ENCODE results near the gene DDB1.

DDB1 gene

GRCh38 chr11:61325649-61326414 lies 7.1 kb downstream of the DDB1 start:
- H3K4me3 ChIP-seq (ENCODE audit: insufficient read depth in 1 of 2, low read depth in 1 of 2, low read length in 2 of 2), result no peak overlapping the region
- H3K27me3 ChIP-seq (ENCODE audit: control insufficient read depth in 1 of 2, insufficient read depth in 1 of 2, low read length in 2 of 2), result no peaks in the 10 kb centered on the region
- H2AFZ ChIP-seq (ENCODE audit: low read depth, low read length), result no peak overlapping the region
- WGBS, result 100% methylated on average over 1 of the region's 2 CpGs
- H2BK5ac ChIP-seq (ENCODE audit: low read depth, low read length, poor library complexity, severe bottlenecking), result no peak overlapping the region
- H2AK5ac ChIP-seq (ENCODE audit: low read length, severe bottlenecking), result no peak overlapping the region
- H3K36me3 ChIP-seq (ENCODE audit: control insufficient read depth in 1 of 2, insufficient read depth in 2 of 2, low read depth in 1 of 2, low read length in 2 of 2), result peaks cover 38 to 91% of the 10 kb centered on the region in 2 experiments
- no peak overlapping the region for H3K4me2 ChIP-seq (ENCODE audit: low read length, poor library complexity, severe bottlenecking)
- no peaks in the 10 kb centered on the region for H3K9me3 ChIP-seq (ENCODE audit: control insufficient read depth, low read length)
- H3K18ac ChIP-seq (ENCODE audit: low read depth in 1 of 2, low read length in 2 of 2), result no peak overlapping the region
- no peak overlapping the region for H2BK15ac ChIP-seq (ENCODE audit: low read depth, poor library complexity, severe bottlenecking)
- no peak overlapping the region for H3K14ac ChIP-seq (ENCODE audit: low read length in 2 of 2)
- no peak overlapping the region for H4K8ac ChIP-seq (ENCODE audit: low read length)
- H2BK120ac ChIP-seq (ENCODE audit: low read depth, low read length), result no peak overlapping the region
- H3K4me1 ChIP-seq (ENCODE audit: control insufficient read depth, insufficient read depth, low read depth, low read length), result peaks cover 1% of the 10 kb centered on the region
- H3K27ac ChIP-seq (ENCODE audit: low read length, poor library complexity, severe bottlenecking), result no peak overlapping the region
- H3K23ac ChIP-seq (ENCODE audit: low read length in 2 of 2), result no peak overlapping the region
- peaks cover 27% of the 10 kb centered on the region for H3K79me1 ChIP-seq (replicated peaks; ENCODE audit: low read length, poor library complexity, severe bottlenecking)
- H3K9ac ChIP-seq (ENCODE audit: low read length), result no peak overlapping the region
- H2BK12ac ChIP-seq (ENCODE audit: low read length in 2 of 2), result no peak overlapping the region
- no peak overlapping the region for H4K91ac ChIP-seq (ENCODE audit: low read length)
- H3K4ac ChIP-seq (ENCODE audit: low read depth in 1 of 2, low read length in 2 of 2), result no peak overlapping the region
- DNase-seq, result peak; percentile 8

- Histone ChIP-seq H3K9me3 (ENCODE audit: control insufficient read depth, low read length) (no peaks in the 10 kb centered on the region), H3K4ac (ENCODE audit: low read depth in 1 of 2, low read length in 2 of 2) (no peak overlapping the region), H2BK15ac (ENCODE audit: low read depth, poor library complexity, severe bottlenecking) (no peak overlapping the region), H4K91ac (ENCODE audit: low read length) (no peak overlapping the region), H3K79me1 (replicated peaks; ENCODE audit: low read length, poor library complexity, severe bottlenecking) (peaks cover 38% of the 10 kb centered on the region), H2BK5ac (ENCODE audit: low read depth, low read length, poor library complexity, severe bottlenecking) (no peak overlapping the region), H3K4me2 (ENCODE audit: low read length, poor library complexity, severe bottlenecking) (no peak overlapping the region), H3K27me3 (ENCODE audit: control insufficient read depth in 1 of 2, insufficient read depth in 1 of 2, low read length in 2 of 2) (no peaks in the 10 kb centered on the region), H3K4me3 (ENCODE audit: insufficient read depth in 1 of 2, low read depth in 1 of 2, low read length in 2 of 2) (no peak overlapping the region), H3K23ac (ENCODE audit: low read length in 2 of 2) (no peak overlapping the region), H2BK12ac (ENCODE audit: low read length in 2 of 2) (no peak overlapping the region), H4K8ac (ENCODE audit: low read length) (no peak overlapping the region), H2AK5ac (ENCODE audit: low read length, severe bottlenecking) (no peak overlapping the region), H2BK120ac (ENCODE audit: low read depth, low read length) (no peak overlapping the region), H3K18ac (ENCODE audit: low read depth in 1 of 2, low read length in 2 of 2) (no peak overlapping the region), H3K9ac (ENCODE audit: low read length) (no peak overlapping the region), H3K27ac (ENCODE audit: low read length, poor library complexity, severe bottlenecking) (no peak overlapping the region), H2AFZ (ENCODE audit: low read depth, low read length) (no peak overlapping the region), H3K36me3 (ENCODE audit: control insufficient read depth in 1 of 2, insufficient read depth in 2 of 2, low read depth in 1 of 2, low read length in 2 of 2) (peaks cover 62 to 91% of the 10 kb centered on the region in 2 experiments), H3K4me1 (ENCODE audit: control insufficient read depth, insufficient read depth, low read depth, low read length) (no peaks in the 10 kb centered on the region), H3K14ac (ENCODE audit: low read length in 2 of 2) (no peak overlapping the region)
- WGBS, result 100% methylated on average over 2 of the region's 2 CpGs
- DNase-seq, result no peak
Observed at GRCh38 chr11:61315260-61315659, 17.6 kb downstream of the DDB1 start.

- no peaks in the 10 kb centered on the region for H3K27me3 ChIP-seq (ENCODE audit: control insufficient read depth in 1 of 2, insufficient read depth in 1 of 2, low read length in 2 of 2)
- WGBS, result 96% methylated on average over 8 of the region's 8 CpGs
- H2BK120ac ChIP-seq (ENCODE audit: low read depth, low read length), result no peak overlapping the region
- H2BK15ac ChIP-seq (ENCODE audit: low read depth, poor library complexity, severe bottlenecking), result no peak overlapping the region
- no peak overlapping the region for H2BK12ac ChIP-seq (ENCODE audit: low read length in 2 of 2)
- H4K8ac ChIP-seq (ENCODE audit: low read length), result no peak overlapping the region
- H2AFZ ChIP-seq (ENCODE audit: low read depth, low read length), result no peak overlapping the region
- no peak overlapping the region for H3K4ac ChIP-seq (ENCODE audit: low read depth in 1 of 2, low read length in 2 of 2)
- no peak for DNase-seq
- no peak overlapping the region for H3K23ac ChIP-seq (ENCODE audit: low read length in 2 of 2)
- H2AK5ac ChIP-seq (ENCODE audit: low read length, severe bottlenecking), result no peak overlapping the region
- no peak overlapping the region for H2BK5ac ChIP-seq (ENCODE audit: low read depth, low read length, poor library complexity, severe bottlenecking)
- H3K4me2 ChIP-seq (ENCODE audit: low read length, poor library complexity, severe bottlenecking), result no peak overlapping the region
- H3K4me3 ChIP-seq (ENCODE audit: insufficient read depth in 1 of 2, low read depth in 1 of 2, low read length in 2 of 2), result no peak overlapping the region
- no peak overlapping the region for H3K18ac ChIP-seq (ENCODE audit: low read depth in 1 of 2, low read length in 2 of 2)
- H3K14ac ChIP-seq (ENCODE audit: low read length in 2 of 2), result no peak overlapping the region
- no peak overlapping the region for H3K27ac ChIP-seq (ENCODE audit: low read length, poor library complexity, severe bottlenecking)
- H4K91ac ChIP-seq (ENCODE audit: low read length), result no peak overlapping the region
- H3K36me3 ChIP-seq (ENCODE audit: control insufficient read depth in 1 of 2, insufficient read depth in 2 of 2, low read depth in 1 of 2, low read length in 2 of 2), result peaks cover 73 to 99% of the 10 kb centered on the region in 2 experiments
- H3K9me3 ChIP-seq (ENCODE audit: control insufficient read depth, low read length), result no peaks in the 10 kb centered on the region
- peaks cover 63% of the 10 kb centered on the region for H3K79me1 ChIP-seq (replicated peaks; ENCODE audit: low read length, poor library complexity, severe bottlenecking)
- no peaks in the 10 kb centered on the region for H3K4me1 ChIP-seq (ENCODE audit: control insufficient read depth, insufficient read depth, low read depth, low read length)
- no peak overlapping the region for H3K9ac ChIP-seq (ENCODE audit: low read length)
Observed at GRCh38 chr11:61310749-61311148, 22.2 kb downstream of the DDB1 start.

- no peak overlapping the region for H3K18ac ChIP-seq (ENCODE audit: low read depth in 1 of 2, low read length in 2 of 2)
- no peak overlapping the region for H3K14ac ChIP-seq (ENCODE audit: low read length in 2 of 2)
- no peak overlapping the region for H3K4me3 ChIP-seq (ENCODE audit: insufficient read depth in 1 of 2, low read depth in 1 of 2, low read length in 2 of 2)
- H2AFZ ChIP-seq (ENCODE audit: low read depth, low read length), result no peak overlapping the region
- no peaks in the 10 kb centered on the region for H3K27me3 ChIP-seq (ENCODE audit: control insufficient read depth in 1 of 2, insufficient read depth in 1 of 2, low read length in 2 of 2)
- peaks cover 57% of the 10 kb centered on the region for H3K79me1 ChIP-seq (replicated peaks; ENCODE audit: low read length, poor library complexity, severe bottlenecking)
- H4K8ac ChIP-seq (ENCODE audit: low read length), result no peak overlapping the region
- H3K9me3 ChIP-seq (ENCODE audit: control insufficient read depth, low read length), result no peaks in the 10 kb centered on the region
- no peak overlapping the region for H2BK15ac ChIP-seq (ENCODE audit: low read depth, poor library complexity, severe bottlenecking)
- peaks cover 74 to 100% of the 10 kb centered on the region in 2 experiments for H3K36me3 ChIP-seq (ENCODE audit: control insufficient read depth in 1 of 2, insufficient read depth in 2 of 2, low read depth in 1 of 2, low read length in 2 of 2)
- no peak overlapping the region for H3K27ac ChIP-seq (ENCODE audit: low read length, poor library complexity, severe bottlenecking)
- H2AK5ac ChIP-seq (ENCODE audit: low read length, severe bottlenecking), result no peak overlapping the region
- H3K4me1 ChIP-seq (ENCODE audit: control insufficient read depth, insufficient read depth, low read depth, low read length), result no peaks in the 10 kb centered on the region
- H2BK5ac ChIP-seq (ENCODE audit: low read depth, low read length, poor library complexity, severe bottlenecking), result no peak overlapping the region
- H3K23ac ChIP-seq (ENCODE audit: low read length in 2 of 2), result no peak overlapping the region
- no peak overlapping the region for H4K91ac ChIP-seq (ENCODE audit: low read length)
- H3K9ac ChIP-seq (ENCODE audit: low read length), result no peak overlapping the region
- H2BK120ac ChIP-seq (ENCODE audit: low read depth, low read length), result no peak overlapping the region
- no peak overlapping the region for H2BK12ac ChIP-seq (ENCODE audit: low read length in 2 of 2)
- no peak overlapping the region for H3K4me2 ChIP-seq (ENCODE audit: low read length, poor library complexity, severe bottlenecking)
- no peak for DNase-seq
- WGBS, result 96% methylated on average over 7 of the region's 7 CpGs
- H3K4ac ChIP-seq (ENCODE audit: low read depth in 1 of 2, low read length in 2 of 2), result no peak overlapping the region
Observed at GRCh38 chr11:61309739-61310138, 23.2 kb downstream of the DDB1 start.
